ENCODE measurements around the gene STX3. TPM values are rescaled to one million over a fixed set of nuclear protein-coding genes. Genes with fewer than 3 reads are reported as not detected.

The STX3 gene
- total and polyA plus RNA-seq, 2 experiments from 2014 or later: 5.6 to 9.3 TPM

GRCh38 chr11:59804061-59804460 is 48.9 kb downstream of the STX3 start:
- Histone ChIP-seq H3K9me2 (ENCODE audit: insufficient read depth) (no peaks in the 10 kb centered on the region), H3K4me3 (no peak overlapping the region), H3K36me3 (ENCODE audit: low read depth) (peaks cover 24% of the 10 kb centered on the region), H4K20me1 (ENCODE audit: insufficient read depth) (no peaks in the 10 kb centered on the region), H3K27ac (no peak overlapping the region), H2AFZ (no peak overlapping the region), H3K4me2 (ENCODE audit: unreplicated experiment) (no peak overlapping the region), H3K9me3 (ENCODE audit: low read depth) (no peaks in the 10 kb centered on the region), H3F3A (ENCODE audit: insufficient read depth) (peaks cover 13% of the 10 kb centered on the region; the same call in 1 of the 2 replicates), H3K9ac (no peak overlapping the region), H3K79me2 (ENCODE audit: insufficient read depth) (peaks cover 12% of the 10 kb centered on the region), H3K27me3 (replicated peaks; ENCODE audit: insufficient read depth) (no peaks in the 10 kb centered on the region), H3K4me1 (ENCODE audit: insufficient read depth) (no peaks in the 10 kb centered on the region)
- no peak for DNase-seq
- TF ChIP-seq EZH2 (IDR thresholded peaks at IDR 0.05; ENCODE audit: insufficient read depth, poor library complexity, severe bottlenecking) (no peak), EZH2phosphoT487 (IDR thresholded peaks at IDR 0.05; ENCODE audit: insufficient read depth, low read depth) (no peak)
- WGBS, 2 experiments (ENCODE audit: low coverage in 1 of 2, low lambda C conversion rate in 2 of 2, missing lambda C conversion rate in 2 of 2): 95 to 97% methylated on average over 2 of the region's 2 CpGs
- in situ Hi-C loops (cut with MboI): loop anchor here (10.0 kb wide), 1 partner anchor 49 kb away; the partner anchor contains the start of gene STX3

- H3K79me2 ChIP-seq (ENCODE audit: insufficient read depth): peaks cover 28% of the 10 kb centered on the region
- TF ChIP-seq EZH2phosphoT487 (IDR thresholded peaks at IDR 0.05; ENCODE audit: insufficient read depth, low read depth) (no peak), EZH2 (IDR thresholded peaks at IDR 0.05; ENCODE audit: insufficient read depth, poor library complexity, severe bottlenecking) (no peak)
- no peaks in the 10 kb centered on the region for H3K9me3 ChIP-seq (ENCODE audit: low read depth)
- H4K20me1 ChIP-seq (ENCODE audit: insufficient read depth): no peaks in the 10 kb centered on the region
- in situ Hi-C loops (cut with MboI): loop anchor here (10.0 kb wide), 1 partner anchor 52 kb away; the partner anchor contains the start of gene STX3
- H3K4me2 ChIP-seq (ENCODE audit: unreplicated experiment): no peak overlapping the region
- no peak overlapping the region for H3K4me3 ChIP-seq
- H3K36me3 ChIP-seq (ENCODE audit: low read depth): peaks cover 24% of the 10 kb centered on the region
- 0 out of 2 replicates have a peak, but pooled peaks cover 5% of the 10 kb centered on the region for H3F3A ChIP-seq (ENCODE audit: insufficient read depth)
- H3K27ac ChIP-seq: no peak overlapping the region
- no peak for DNase-seq
- H3K9me2 ChIP-seq (ENCODE audit: insufficient read depth): 0 out of 2 replicates have a peak, but pooled peaks cover 3% of the 10 kb centered on the region
- H2AFZ ChIP-seq: no peak overlapping the region
- WGBS, 2 experiments (ENCODE audit: low coverage in 1 of 2, low lambda C conversion rate in 2 of 2, missing lambda C conversion rate in 2 of 2): 52 to 66% methylated on average over 1 of the region's 1 CpG
- 0 out of 2 replicates have a peak, but pooled peaks cover 5% of the 10 kb centered on the region for H3K4me1 ChIP-seq (ENCODE audit: insufficient read depth)
- H3K9ac ChIP-seq: no peak overlapping the region
- no peaks in the 10 kb centered on the region for H3K27me3 ChIP-seq (replicated peaks; ENCODE audit: insufficient read depth)
These were observed 52.0 kb downstream of the STX3 start for GRCh38 chr11:59807047-59807610.

GRCh38 chr11:59810189-59810910 is 55.2 kb downstream of the STX3 start, which contains the start of gene MRPL16:
Gene MRPL16, minus strand, starts transcription at chr11:59810778. Its CDS starts 120 bp downstream, at chr11:59810658.
- Histone ChIP-seq H3K9me3 (ENCODE audit: low read depth) (no peaks in the 10 kb centered on the region), H2AFZ (peak within 1 kb of the TSS; percentile 99), H3F3A (ENCODE audit: insufficient read depth) (no peaks in the 10 kb centered on the region), H4K20me1 (ENCODE audit: insufficient read depth) (no peaks in the 10 kb centered on the region), H3K4me2 (ENCODE audit: unreplicated experiment) (peak within 1 kb of the TSS; percentile 92), H3K4me3 (peak within 1 kb of the TSS; percentile 95), H3K36me3 (ENCODE audit: low read depth) (peaks cover 24% of the 10 kb centered on the region), H3K27ac (peak within 1 kb of the TSS; percentile 55), H3K27me3 (replicated peaks; ENCODE audit: insufficient read depth) (no peaks in the 10 kb centered on the region), H3K4me1 (ENCODE audit: insufficient read depth) (0 out of 2 replicates have a peak, but pooled peaks cover 5% of the 10 kb centered on the region), H3K9me2 (ENCODE audit: insufficient read depth) (0 out of 2 replicates have a peak, but pooled peaks cover 3% of the 10 kb centered on the region), H3K9ac (peak within 1 kb of the TSS; percentile 90), H3K79me2 (ENCODE audit: insufficient read depth) (peaks cover 28% of the 10 kb centered on the region)
- TF ChIP-seq EZH2phosphoT487 (IDR thresholded peaks at IDR 0.05; ENCODE audit: insufficient read depth, low read depth) (no peak), EZH2 (IDR thresholded peaks at IDR 0.05; ENCODE audit: insufficient read depth, poor library complexity, severe bottlenecking) (no peak)
- 1% methylated on average over 54 of the region's 54 CpGs for WGBS, 2 experiments (ENCODE audit: low coverage in 1 of 2, low lambda C conversion rate in 2 of 2, missing lambda C conversion rate in 2 of 2)
- in situ Hi-C loops (cut with MboI): no loop called here
- peak; percentile 92 for DNase-seq

- peak overlapping the region; percentile 92 for H3K4me2 ChIP-seq (ENCODE audit: unreplicated experiment)
- no peaks in the 10 kb centered on the region for H4K20me1 ChIP-seq (ENCODE audit: insufficient read depth)
- peak overlapping the region; percentile 95 for H3K4me3 ChIP-seq
- TF ChIP-seq EZH2 (IDR thresholded peaks at IDR 0.05; ENCODE audit: insufficient read depth, poor library complexity, severe bottlenecking) (no peak), EZH2phosphoT487 (IDR thresholded peaks at IDR 0.05; ENCODE audit: insufficient read depth, low read depth) (no peak)
- H3K36me3 ChIP-seq (ENCODE audit: low read depth): peaks cover 24% of the 10 kb centered on the region
- H3K4me1 ChIP-seq (ENCODE audit: insufficient read depth): 0 out of 2 replicates have a peak, but pooled peaks cover 5% of the 10 kb centered on the region
- no peaks in the 10 kb centered on the region for H3K27me3 ChIP-seq (replicated peaks; ENCODE audit: insufficient read depth)
- 12 to 14% methylated on average over 8 of the region's 8 CpGs for WGBS, 2 experiments (ENCODE audit: low coverage in 1 of 2, low lambda C conversion rate in 2 of 2, missing lambda C conversion rate in 2 of 2)
- peak overlapping the region; percentile 90 for H3K9ac ChIP-seq
- H3K79me2 ChIP-seq (ENCODE audit: insufficient read depth): peaks cover 28% of the 10 kb centered on the region
- 0 out of 2 replicates have a peak, but pooled peaks cover 3% of the 10 kb centered on the region for H3K9me2 ChIP-seq (ENCODE audit: insufficient read depth)
- H3K9me3 ChIP-seq (ENCODE audit: low read depth): no peaks in the 10 kb centered on the region
- peak overlapping the region; percentile 50 for H3K27ac ChIP-seq
- H2AFZ ChIP-seq: peak overlapping the region; percentile 99
- no peak for DNase-seq
- in situ Hi-C loops (cut with MboI): no loop called here
- no peaks in the 10 kb centered on the region for H3F3A ChIP-seq (ENCODE audit: insufficient read depth)
These were observed 55.7 kb downstream of the STX3 start for GRCh38 chr11:59810911-59811259.

Measured in GM23248 (cell line).